GM10847 (cell line): ENCODE data around the gene GPR158.

Experiments
- POLR2A ChIP-seq: IDR thresholded peaks from 2 replicates; pipeline ENCODE4 v1.6.1; 2011; ENCODE audit not compliant: insufficient read length; ENCODE audit errors: extremely low read depth

Gene GPR158

GRCh38 chr10:25174461-25175230 is at the start of gene GPR158:
GPR158 (plus strand) TSS chr10:25175001; CDS start chr10:25175421, 420 bp downstream.
- no peak for TF ChIP-seq POLR2A

- no peak for TF ChIP-seq POLR2A
Observed at GRCh38 chr10:25125201-25125611, 49.6 kb upstream of the GPR158 start.

- TF ChIP-seq POLR2A, result no peak
Observed at GRCh38 chr10:25129592-25129991, 45.2 kb upstream of the GPR158 start.

- no peak for TF ChIP-seq POLR2A
Observed at GRCh38 chr10:25130906-25131305, 43.9 kb upstream of the GPR158 start.

- no peak for TF ChIP-seq POLR2A
Observed at GRCh38 chr10:25142116-25142864, 32.5 kb upstream of the GPR158 start.

GRCh38 chr10:25157650-25158049 is 17.2 kb upstream of the GPR158 start:
- no peak for TF ChIP-seq POLR2A

DNA sequence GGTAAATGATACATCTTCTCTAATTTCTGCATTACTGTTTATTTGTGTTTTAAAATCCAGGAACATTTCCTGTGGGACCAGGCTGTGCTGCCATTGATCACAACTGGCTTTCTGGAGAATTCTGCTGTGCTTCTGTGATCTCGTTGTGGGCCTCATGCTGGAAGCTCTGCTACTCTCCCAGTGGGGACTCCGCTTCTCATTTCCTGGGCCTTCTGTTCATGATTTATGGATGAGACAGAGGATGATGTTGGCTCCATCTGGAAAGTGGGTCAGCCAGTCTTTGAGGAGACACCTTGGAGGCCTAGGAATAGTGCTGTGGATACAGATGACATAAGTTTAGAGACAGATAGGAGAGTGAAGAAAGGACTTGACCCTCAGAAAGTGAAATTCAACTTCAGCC is 15.2 kb upstream of the GPR158 start:
- no peak for TF ChIP-seq POLR2A

DNA sequence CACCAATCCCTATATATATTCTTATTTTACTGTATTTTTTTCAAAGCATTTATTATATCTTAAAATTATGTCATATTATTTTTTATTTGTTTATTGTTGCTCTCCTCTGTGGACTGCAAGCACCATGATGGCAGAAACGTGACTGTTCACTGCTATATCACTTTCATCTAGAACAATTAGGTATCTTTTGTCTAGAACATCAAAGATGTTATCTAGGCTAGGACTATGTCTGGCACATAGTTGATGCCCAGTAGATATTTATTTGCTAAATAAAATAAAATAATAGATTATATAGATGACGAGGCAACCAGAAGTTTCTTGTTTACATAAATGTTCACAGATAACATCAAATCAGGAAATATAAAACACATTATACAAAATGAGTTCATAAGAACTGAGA is 12.4 kb upstream of the GPR158 start:
- no peak for TF ChIP-seq POLR2A

DNA sequence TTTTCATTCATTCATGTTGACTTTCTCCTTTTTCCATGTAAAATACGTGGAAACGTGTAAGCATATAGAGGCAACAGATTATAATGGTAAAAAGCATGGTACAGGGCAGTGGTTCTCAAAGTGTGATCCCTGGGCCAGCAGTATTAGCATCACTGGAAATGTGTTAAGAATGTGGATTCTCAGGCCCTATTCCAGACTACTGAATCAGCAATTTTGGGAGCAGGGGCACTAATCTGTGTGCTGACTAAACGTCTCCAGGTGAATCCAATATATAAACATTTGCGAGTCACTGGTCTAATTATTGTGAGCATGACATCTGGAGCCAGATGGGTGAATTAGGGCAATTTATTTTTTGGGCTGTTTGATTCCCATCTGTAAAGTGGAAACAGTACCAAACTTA is 5.1 kb upstream of the GPR158 start:
- TF ChIP-seq POLR2A, result no peak

GRCh38 chr10:25170627-25171026 is 4.2 kb upstream of the GPR158 start:
- no peak for TF ChIP-seq POLR2A

GRCh38 chr10:25175527-25176420 is 973 bp downstream of the GPR158 start:
- no peak for TF ChIP-seq POLR2A

- no peak for TF ChIP-seq POLR2A
Observed at GRCh38 chr10:25176421-25176968, 1.7 kb downstream of the GPR158 start.

DNA sequence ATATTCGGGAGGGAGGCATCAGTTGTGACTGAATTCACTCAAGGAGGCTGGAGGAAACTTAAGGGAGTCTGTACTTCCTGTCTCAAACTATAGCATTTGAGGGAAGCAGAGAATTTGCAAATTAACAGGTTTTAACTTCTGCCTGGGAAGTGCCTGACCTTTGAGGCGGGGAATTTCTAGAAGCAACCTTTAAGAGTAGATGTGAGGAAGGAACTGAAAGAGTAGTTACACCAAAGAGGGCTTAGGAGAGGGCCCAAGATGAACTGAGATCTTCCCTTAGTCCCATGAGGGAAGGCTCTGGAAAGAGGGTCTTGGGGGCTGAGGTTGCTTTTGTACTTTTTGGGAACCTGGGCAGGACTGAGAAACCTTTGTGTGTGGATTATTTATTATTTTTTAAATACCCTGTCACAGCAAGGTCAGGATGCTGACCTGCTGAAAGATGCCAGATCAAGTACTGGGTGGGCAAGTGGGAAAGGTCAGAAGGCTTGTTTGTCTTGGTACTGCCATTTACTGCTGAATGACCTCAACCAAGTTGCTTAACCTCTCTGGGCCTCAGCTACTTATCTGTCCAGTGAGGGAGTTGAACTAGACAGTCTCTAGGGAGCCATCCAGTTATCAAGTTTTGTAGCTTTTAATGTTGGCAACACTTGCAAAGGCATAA is 2.4 kb downstream of the GPR158 start:
- TF ChIP-seq POLR2A, result no peak

DNA sequence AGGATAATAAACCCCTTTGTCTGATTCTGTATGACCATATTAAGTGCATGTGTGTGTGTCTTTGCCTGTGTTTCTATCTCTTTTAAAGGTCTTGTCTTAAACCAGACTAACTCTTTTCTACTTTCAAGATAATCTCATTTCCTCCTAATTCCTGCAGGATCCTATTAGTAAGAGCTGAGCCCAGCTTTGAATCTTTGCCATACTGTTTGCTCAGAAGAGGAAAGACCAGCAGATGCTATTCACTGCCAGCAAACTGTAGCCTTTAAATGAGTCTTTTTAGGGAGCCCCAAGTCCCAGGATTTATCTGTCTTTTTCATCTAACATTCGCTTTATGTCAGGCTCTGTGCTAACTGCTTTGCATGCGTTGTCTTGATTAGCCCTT is 2.9 kb downstream of the GPR158 start:
- no peak for TF ChIP-seq POLR2A

GRCh38 chr10:25178411-25178810 is 3.6 kb downstream of the GPR158 start:
- no peak for TF ChIP-seq POLR2A
